Measurements from ENCODE around the gene SLC2A1. TPM values are rescaled to one million over a fixed set of nuclear protein-coding genes. Genes with fewer than 3 reads are reported as not detected.

Gene SLC2A1
- total and polyA plus RNA-seq, 9 of the 15 experiments (the other 6 are each of a cell fraction or from before 2014, with no cell fraction given) = 12.6 to 153 (median 48.0) TPM

- TF ChIP-seq ZNF592 (IDR thresholded peaks at IDR 0.05) (peak; percentile 56), NFE2L1 (tag; IDR thresholded peaks at IDR 0.05; ENCODE audit: borderline replicate concordance, low read depth) (peak; percentile 21; the same call in 1 of the 2 replicates), ASH1L (IDR thresholded peaks at IDR 0.05; ENCODE audit: borderline replicate concordance, low read depth, partially characterized antibody) (peak; percentile 24), ZNF347 (CRISPR knock-in tag; IDR thresholded peaks at IDR 0.05; ENCODE audit: low read depth) (no peak), NFIC (IDR thresholded peaks at IDR 0.05) (peak; percentile 95), CSDE1 (IDR thresholded peaks at IDR 0.05) (peak in 1 of 2 experiments; percentile 52; a peak in 1 of 4 replicates), ZNF518B (CRISPR knock-in tag; IDR thresholded peaks at IDR 0.05) (no peak), MAFG (tag; conservative IDR thresholded peaks at IDR 0.05) (peak; percentile 93), TEAD2 (tag; IDR thresholded peaks at IDR 0.05) (no peak), CTCFL (IDR thresholded peaks at IDR 0.05; ENCODE audit: borderline replicate concordance, insufficient read depth, low read depth, low read length, poor library complexity, severe bottlenecking) (no peak), ZNF224 (CRISPR knock-in tag; IDR thresholded peaks at IDR 0.05) (no peak)
Observed at GRCh38 chr1:42963378-42964043, 4.8 kb upstream of the SLC2A1 start (continued).
